A673 (cell line): ENCODE results near the gene ALDH16A1. TPM values are rescaled to one million over a fixed set of nuclear protein-coding genes. Genes with fewer than 3 reads are reported as not detected.
"Not testable (repeated sequence)": the region's sequence is repeated elsewhere in the genome, so short reads cannot be mapped to it uniquely, and the experiment has no call there.

Source experiments
- BruUV-seq: library from RNA; stranded (reverse); fragments of 400-500 nt; replicated peaks from 2 replicates; lab custom pipeline; 2021; lab: Mats Ljungman, UMichigan
- CTCF ChIA-PET: fragments of 300-600 bp; sonication (Branson Sonifier 250); formaldehyde crosslinking; loops from one replicate; lab custom pipeline; 2022; ENCODE audit warnings: antibody characterized with exemption; lab: Charles Lee
- POLR2A ChIA-PET: fragments of 300-600 bp; sonication (Branson Sonifier 250); formaldehyde crosslinking; loops from one replicate; lab custom pipeline; 2022; ENCODE audit warnings: antibody characterized with exemption; ENCODE audit not compliant: low non-redundant PET; lab: Charles Lee
- DNase-seq: peaks from one replicate; pipeline ENCODE4 v3.0.0-alpha.2; 2015; ENCODE audit warnings: low spot score
- H3K27ac ChIP-seq: fragments of 200-600 bp; sonication (generic); 2 replicates; pipeline ENCODE4 v1.5.1; 2016; ENCODE audit warnings: mixed run types, low read depth, mild to moderate bottlenecking, mixed read lengths, antibody characterized with exemption, low read length; ENCODE audit not compliant: poor library complexity, severe bottlenecking
- H3K27me3 ChIP-seq: fragments of 200-600 bp; sonication (generic); replicated peaks from 2 replicates; pipeline ENCODE4 v1.6.1; 2017; ENCODE audit warnings: mixed run types, low read depth, mild to moderate bottlenecking, mixed read lengths, antibody characterized with exemption, low read length; ENCODE audit not compliant: insufficient read depth, poor library complexity
- H3K36me3 ChIP-seq: fragments of 200-600 bp; sonication (generic); 2 replicates; pipeline ENCODE4 v1.6.1; 2016; ENCODE audit warnings: mixed run types, mild to moderate bottlenecking, mixed read lengths, antibody characterized with exemption, low read length; ENCODE audit not compliant: insufficient read depth, poor library complexity, severe bottlenecking
- H3K4me1 ChIP-seq: fragments of 200-600 bp; sonication (generic); 2 replicates; pipeline ENCODE4 v1.6.1; 2017; ENCODE audit warnings: mixed run types, mild to moderate bottlenecking, mixed read lengths, antibody characterized with exemption, low read length; ENCODE audit not compliant: insufficient read depth, poor library complexity, severe bottlenecking
- H3K4me3 ChIP-seq: fragments of 200-600 bp; sonication (generic); 2 replicates; pipeline ENCODE4 v1.5.1; 2016; ENCODE audit warnings: low read depth, mixed run types, mild to moderate bottlenecking, mixed read lengths, low read length; ENCODE audit not compliant: poor library complexity, severe bottlenecking
- H3K9me3 ChIP-seq: fragments of 200-600 bp; sonication (generic); 2 replicates; pipeline ENCODE4 v1.6.1; 2016; ENCODE audit warnings: mixed run types, low read depth, mild to moderate bottlenecking, mixed read lengths, antibody characterized with exemption, low read length; ENCODE audit not compliant: poor library complexity, severe bottlenecking
- EZH2 ChIP-seq: fragments of 200-600 bp; sonication (generic); IDR thresholded peaks from 2 replicates; pipeline ENCODE4 v1.6.1; 2017; ENCODE audit warnings: borderline replicate concordance, low read depth, mild to moderate bottlenecking, mixed read lengths, antibody characterized with exemption, low read length; ENCODE audit not compliant: poor library complexity, severe bottlenecking
- intact Hi-C: fragments of 100-400 bp; cut with micrococcal nuclease; formaldehyde crosslinking; loops from one replicate; pipeline ENCODE4 v1.10.0; 2022; ENCODE audit not compliant: unreplicated experiment
- total RNA-seq: library from RNA; stranded (reverse); gene quantifications from 2 replicates; pipeline ENCODE4 v1.2.3, GENCODE V29; 2021
- TF ChIP-seq, protein P1 (sequence below): fragments of 300-800, 200-600 bp; sonication (generic); conservative IDR thresholded peaks from 2 replicates; pipeline ENCODE4 v1.5.1; 2017; ENCODE audit warnings: low read depth, mild to moderate bottlenecking, antibody characterized with exemption, low read length, moderate library complexity, mixed read lengths

The ALDH16A1 gene
- total RNA-seq, 1 experiment from 2014 or later, result 23.2 TPM

- no peak for DNase-seq
- ChIA-PET CTCF (no interaction called here), POLR2A (no interaction called here)
- intact Hi-C loops, result no loop called here
- Histone ChIP-seq H3K27ac (no peak overlapping the region), H3K9me3 (no peaks in the 10 kb centered on the region), H3K36me3 (no peaks in the 10 kb centered on the region), H3K27me3 (no peaks in the 10 kb centered on the region), H3K4me1 (peaks cover 1% of the 10 kb centered on the region), H3K4me3 (no peak overlapping the region)
- TF ChIP-seq, protein P1, sequence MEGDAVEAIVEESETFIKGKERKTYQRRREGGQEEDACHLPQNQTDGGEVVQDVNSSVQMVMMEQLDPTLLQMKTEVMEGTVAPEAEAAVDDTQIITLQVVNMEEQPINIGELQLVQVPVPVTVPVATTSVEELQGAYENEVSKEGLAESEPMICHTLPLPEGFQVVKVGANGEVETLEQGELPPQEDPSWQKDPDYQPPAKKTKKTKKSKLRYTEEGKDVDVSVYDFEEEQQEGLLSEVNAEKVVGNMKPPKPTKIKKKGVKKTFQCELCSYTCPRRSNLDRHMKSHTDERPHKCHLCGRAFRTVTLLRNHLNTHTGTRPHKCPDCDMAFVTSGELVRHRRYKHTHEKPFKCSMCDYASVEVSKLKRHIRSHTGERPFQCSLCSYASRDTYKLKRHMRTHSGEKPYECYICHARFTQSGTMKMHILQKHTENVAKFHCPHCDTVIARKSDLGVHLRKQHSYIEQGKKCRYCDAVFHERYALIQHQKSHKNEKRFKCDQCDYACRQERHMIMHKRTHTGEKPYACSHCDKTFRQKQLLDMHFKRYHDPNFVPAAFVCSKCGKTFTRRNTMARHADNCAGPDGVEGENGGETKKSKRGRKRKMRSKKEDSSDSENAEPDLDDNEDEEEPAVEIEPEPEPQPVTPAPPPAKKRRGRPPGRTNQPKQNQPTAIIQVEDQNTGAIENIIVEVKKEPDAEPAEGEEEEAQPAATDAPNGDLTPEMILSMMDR, result no peak
- no peak for TF ChIP-seq EZH2
- no TSS peak for BruUV-seq
Measured at GRCh38 chr19:49459388-49459787, 6.4 kb downstream of the ALDH16A1 start.

GRCh38 chr19:49461130-49461529, 8.1 kb downstream of the ALDH16A1 start:
- H3K36me3 ChIP-seq, CTCF ChIA-PET, H3K27me3 ChIP-seq, POLR2A ChIA-PET, H3K4me3 ChIP-seq, H3K9me3 ChIP-seq, BruUV-seq, H3K4me1 ChIP-seq, DNase-seq, H3K27ac ChIP-seq, intact Hi-C loops: not testable (repeated sequence)

GRCh38 chr19:49461656-49462055, 8.6 kb downstream of the ALDH16A1 start:
- ChIA-PET CTCF (no interaction called here), POLR2A (no interaction called here)
- no TSS peak for BruUV-seq
- no peak for DNase-seq
- Histone ChIP-seq H3K27ac (no peak overlapping the region), H3K27me3 (no peaks in the 10 kb centered on the region), H3K4me3 (no peak overlapping the region), H3K9me3 (no peaks in the 10 kb centered on the region), H3K36me3 (no peaks in the 10 kb centered on the region), H3K4me1 (no peaks in the 10 kb centered on the region)
- no peak for TF ChIP-seq EZH2
- TF ChIP-seq, protein P1, result no peak
- intact Hi-C loops, result no loop called here

DNA sequence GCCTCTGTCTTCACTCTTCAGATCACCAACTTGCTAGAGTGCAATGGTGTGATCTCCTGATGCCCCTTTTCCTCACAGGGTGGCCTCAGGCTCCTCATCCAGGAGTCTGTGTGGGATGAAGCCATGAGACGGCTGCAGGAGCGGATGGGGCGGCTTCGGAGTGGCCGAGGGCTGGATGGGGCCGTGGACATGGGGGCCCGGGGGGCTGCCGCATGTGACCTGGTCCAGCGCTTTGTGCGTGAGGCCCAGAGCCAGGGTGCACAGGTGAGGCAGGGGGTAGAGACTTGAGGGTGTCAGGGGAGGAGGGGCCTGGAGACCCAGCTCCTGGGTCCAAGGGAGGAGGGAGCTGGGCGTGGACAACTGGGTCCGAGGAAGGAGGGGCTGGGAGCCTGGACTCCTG, 9.5 kb downstream of the ALDH16A1 start:
- Histone ChIP-seq H3K36me3 (no peaks in the 10 kb centered on the region), H3K4me1 (no peaks in the 10 kb centered on the region), H3K4me3 (no peak overlapping the region), H3K27ac (no peak overlapping the region), H3K27me3 (no peaks in the 10 kb centered on the region), H3K9me3 (no peaks in the 10 kb centered on the region)
- no peak for TF ChIP-seq EZH2
- TF ChIP-seq, protein P1, result no peak
- DNase-seq, result no peak
- ChIA-PET POLR2A (no interaction called here), CTCF (no interaction called here)
- no TSS peak for BruUV-seq
- intact Hi-C loops, result no loop called here
